Stimulated activated CD8-positive, alpha-beta memory T cell treated with anti-CD3 and anti-CD28 coated beads, Interleukin-4, amount 100 ng/mL, for 48 hours (primary cell): ENCODE measurements around the gene A3GALT2.

Experiments used
- DNase-seq: peaks from one replicate; pipeline ENCODE4 v3.0.0-alpha.2; 2020

The A3GALT2 gene

DNA sequence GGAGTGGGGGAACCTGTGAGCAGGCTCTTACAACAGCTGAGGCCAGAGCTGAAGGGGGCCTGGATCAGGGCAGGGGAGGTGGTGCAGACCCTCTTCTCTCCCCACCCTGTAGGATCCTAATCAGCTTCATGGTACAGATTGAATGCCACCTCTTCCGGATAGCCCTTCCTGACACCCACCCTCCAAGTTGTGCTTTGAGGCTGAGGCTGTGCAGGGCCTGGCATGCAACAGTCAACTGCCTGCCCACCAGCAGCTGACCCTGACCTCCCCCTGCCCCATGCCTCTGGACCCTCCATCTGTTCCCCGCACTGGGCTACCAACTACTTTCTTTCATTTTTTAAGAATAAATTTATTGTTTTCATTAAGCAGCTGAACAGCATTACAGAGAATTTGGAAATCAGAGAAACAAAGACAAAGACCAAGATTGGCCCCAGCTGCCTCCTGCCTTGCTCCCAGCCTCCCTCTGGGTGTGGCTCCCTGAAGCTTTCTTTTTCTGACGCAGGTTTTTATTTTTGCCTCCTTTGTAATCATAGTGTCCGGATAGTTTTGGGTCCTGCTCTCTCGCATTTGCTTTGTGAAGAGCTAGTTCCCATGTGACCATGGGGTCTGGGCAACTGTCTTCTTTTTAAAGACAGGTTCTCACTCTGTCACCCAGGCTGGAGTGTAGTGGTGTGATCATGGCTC lies 51.8 kb downstream of the A3GALT2 start:
- no peak for DNase-seq

- DNase-seq, result no peak
These were observed 52.4 kb downstream of the A3GALT2 start for GRCh38 chr1:33268457-33268856.

- no peak for DNase-seq
These were observed 53.3 kb downstream of the A3GALT2 start for GRCh38 chr1:33267468-33268205.

DNA sequence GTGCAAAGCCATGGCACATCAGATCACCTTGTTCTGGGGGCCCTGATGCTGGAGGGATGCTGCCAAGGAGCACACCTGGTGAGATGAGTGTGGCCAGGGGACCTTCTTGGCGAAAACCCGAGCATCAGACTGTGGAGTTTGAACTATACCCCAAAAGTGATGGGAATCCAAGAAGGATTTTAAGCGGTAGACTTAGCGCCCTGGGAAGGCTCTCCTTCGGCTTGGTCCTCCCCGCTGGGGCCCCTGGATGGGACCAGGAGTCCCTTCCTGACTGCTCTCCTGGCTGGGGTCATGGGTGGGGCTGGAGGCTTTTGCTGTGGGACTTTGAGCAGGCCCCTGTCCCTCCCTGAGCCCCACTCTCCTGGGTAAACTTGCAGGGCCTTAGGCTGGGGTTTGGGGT lies 54.1 kb downstream of the A3GALT2 start:
- no peak for DNase-seq

DNA sequence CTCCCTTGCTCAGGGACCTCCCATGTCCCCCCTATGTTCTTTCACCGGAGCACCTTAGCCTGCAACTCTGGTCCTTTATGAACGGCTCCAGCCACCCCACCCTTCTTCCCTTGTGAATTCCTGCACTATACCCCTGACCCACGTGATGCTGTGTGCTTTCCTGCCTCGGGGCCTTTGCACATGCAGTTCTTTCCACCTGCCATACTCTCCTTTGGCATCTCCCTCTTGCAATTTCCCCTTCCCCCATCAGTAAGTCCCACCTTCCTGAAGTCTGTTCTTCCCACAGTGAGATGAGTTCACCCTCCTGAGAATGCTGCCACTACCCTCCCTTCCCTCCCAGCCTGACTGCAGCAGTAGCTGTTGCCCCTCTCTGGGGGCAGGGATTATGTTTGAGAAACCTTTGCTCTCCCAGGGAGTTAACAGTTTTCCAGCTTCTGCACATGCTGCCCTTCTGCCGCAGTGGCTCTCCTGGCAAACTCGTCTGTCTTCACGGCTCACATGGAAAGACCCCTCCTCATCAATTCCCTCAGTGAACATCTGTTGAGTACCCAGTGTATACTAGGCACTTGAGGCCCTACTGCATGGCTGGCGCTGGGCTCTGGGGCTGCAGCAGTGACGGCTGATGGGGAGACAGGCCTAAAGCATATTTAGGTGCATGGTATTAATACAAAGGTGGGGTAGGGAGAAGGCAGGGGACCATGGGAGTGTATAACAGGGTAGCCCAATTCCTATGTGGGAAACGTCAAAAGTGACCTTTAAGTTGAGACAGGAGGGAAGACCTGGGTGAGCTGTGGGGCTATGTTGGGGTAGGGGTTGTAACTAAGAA lies 54.9 kb downstream of the A3GALT2 start:
- no peak for DNase-seq

DNA sequence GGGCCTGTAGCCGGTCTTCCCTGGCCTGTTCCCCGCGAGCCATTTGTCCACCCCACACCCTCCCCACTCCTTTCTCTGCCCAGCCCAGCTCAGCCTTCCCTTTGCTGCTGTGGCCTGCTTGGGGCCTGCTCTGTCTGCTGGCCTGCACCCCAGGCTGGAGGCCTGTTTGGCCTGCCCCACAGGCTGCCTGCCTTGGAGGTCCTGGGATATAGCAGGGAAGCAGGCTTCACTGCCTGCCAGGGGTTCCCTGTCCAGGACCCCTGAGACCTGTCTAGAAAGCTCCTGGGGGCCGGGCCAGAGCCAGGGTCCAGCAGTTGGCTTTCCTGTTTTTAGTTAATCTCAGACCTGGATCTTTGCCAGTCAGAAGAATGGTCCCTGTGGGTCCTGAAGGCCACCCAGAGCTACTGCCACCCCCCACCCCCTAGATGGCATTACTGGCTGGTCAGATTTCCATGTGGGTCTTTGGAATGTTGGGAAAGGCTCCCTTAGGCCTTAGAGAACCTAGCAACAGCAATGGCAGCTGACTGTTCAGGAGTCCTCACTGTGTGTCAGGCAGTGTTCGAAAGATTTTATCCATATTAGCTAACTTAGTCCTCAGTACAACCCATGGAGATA lies 56.9 kb downstream of the A3GALT2 start:
- no peak for DNase-seq

DNA sequence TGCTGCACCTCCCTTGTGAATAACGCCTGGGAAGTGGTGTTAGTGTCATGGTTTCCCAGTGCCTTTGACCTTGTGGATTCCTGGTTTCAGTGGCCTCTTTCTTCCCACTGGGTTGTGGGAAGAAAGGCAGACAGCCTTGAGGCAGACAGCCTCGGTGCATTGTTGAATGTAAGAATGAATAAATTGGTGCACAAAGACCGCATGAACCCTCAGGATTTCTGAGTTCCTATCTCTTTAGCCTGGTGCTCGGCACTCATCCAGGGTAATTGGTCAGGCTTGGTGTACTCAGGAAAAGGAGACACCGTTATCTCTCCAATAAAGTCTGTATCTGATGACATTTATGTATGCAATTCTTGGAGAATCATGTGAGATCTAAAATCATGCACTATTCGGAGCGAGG lies 59.6 kb downstream of the A3GALT2 start:
- DNase-seq, result no peak

GRCh38 chr1:33260439-33260838 lies 60.5 kb downstream of the A3GALT2 start:
- DNase-seq, result no peak

- no peak for DNase-seq
These were observed 61.0 kb downstream of the A3GALT2 start for GRCh38 chr1:33259879-33260278.

- DNase-seq, result no peak
These were observed 62.1 kb downstream of the A3GALT2 start for GRCh38 chr1:33258788-33259274.

DNA sequence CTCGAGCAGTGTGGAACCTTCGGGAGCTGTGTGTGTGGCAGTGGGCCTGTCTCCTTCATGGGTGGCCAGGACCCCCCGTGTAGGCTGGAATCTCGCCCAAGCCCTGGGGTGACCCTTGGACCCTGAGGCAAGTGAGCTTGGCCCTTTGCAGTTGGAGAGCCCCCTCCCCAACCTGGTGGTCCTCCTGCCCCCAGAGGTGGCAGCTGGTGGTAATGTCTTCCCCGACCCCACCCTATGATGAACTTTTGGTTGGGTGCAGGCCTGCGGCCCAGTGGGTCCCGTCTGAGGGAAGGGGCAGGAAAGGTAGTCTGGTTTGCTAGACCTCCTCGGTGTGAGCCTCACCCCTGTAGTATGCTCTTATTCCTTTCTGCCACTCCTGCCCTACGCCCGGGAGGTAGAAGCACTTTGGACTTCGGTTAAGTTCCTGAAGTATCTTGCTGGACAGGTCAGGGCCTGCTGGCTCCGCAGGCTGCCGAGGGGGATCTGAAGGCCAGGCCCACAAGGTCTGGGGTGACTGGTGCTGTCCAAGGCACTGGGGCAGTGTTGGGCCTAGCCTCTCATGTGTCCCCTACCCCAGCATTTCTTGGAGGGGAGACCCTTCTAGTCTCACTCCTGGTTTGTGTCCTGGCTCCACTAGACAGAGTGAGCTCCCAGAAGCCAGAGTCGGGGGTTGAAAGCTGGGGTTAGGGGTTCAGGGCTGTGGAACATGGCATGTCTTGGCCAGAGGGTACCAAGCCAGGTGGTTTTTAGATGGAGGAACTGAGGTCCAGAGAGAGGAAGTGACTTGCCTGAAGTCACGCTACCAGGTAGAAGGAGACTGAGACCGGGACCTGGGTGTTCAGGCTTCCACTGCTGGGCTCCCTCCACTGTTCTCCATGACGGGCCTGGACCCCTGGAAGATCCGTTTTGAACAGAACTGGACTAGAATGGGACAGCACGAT lies 62.9 kb downstream of the A3GALT2 start:
- no peak for DNase-seq

GRCh38 chr1:33257207-33257771 lies 63.6 kb downstream of the A3GALT2 start:
- DNase-seq, result no peak
